Esophagus (tissue), 2 donors: ENCODE data around the gene SUCO. TPM values are rescaled to one million over a fixed set of nuclear protein-coding genes. Genes with fewer than 3 reads are reported as not detected.
"Not testable (repeated sequence)": the region's sequence is repeated elsewhere in the genome, so short reads cannot be mapped to it uniquely, and the experiment has no call there.

ENCODE experiments used
- H3K27ac ChIP-seq, 2 donors: one replicate each; pipeline ENCODE4 v1.5.1; 2013; ENCODE audit warnings: low read depth in 2 of 2, mild to moderate bottlenecking in 2 of 2, inconsistent platforms in 1 of 2, low read length in 1 of 2, moderate library complexity in 1 of 2
- H3K27me3 ChIP-seq, 2 donors: one replicate each; pipeline ENCODE4 v1.6.1; 2013; ENCODE audit warnings: low read length in 2 of 2, control low read depth in 1 of 2, mild to moderate bottlenecking in 1 of 2; ENCODE audit not compliant: insufficient read depth in 2 of 2, control insufficient read depth in 1 of 2
- H3K36me3 ChIP-seq, 2 donors: one replicate each; pipeline ENCODE4 v1.6.1; 2013; ENCODE audit warnings: low read length in 1 of 2; ENCODE audit not compliant: control insufficient read depth in 2 of 2, insufficient read depth in 2 of 2
- H3K4me1 ChIP-seq, 2 donors: one replicate each; pipeline ENCODE4 v1.6.1; 2013; ENCODE audit warnings: low read length in 1 of 2; ENCODE audit not compliant: control insufficient read depth in 2 of 2, insufficient read depth in 2 of 2
- H3K4me3 ChIP-seq, 2 donors: one replicate each; pipeline ENCODE4 v1.5.1; 2013; ENCODE audit warnings: low read length in 2 of 2, mild to moderate bottlenecking in 2 of 2, low read depth in 1 of 2, moderate library complexity in 1 of 2
- H3K9me3 ChIP-seq, 2 donors: one replicate each; pipeline ENCODE4 v1.6.1; 2013; ENCODE audit warnings: mild to moderate bottlenecking in 2 of 2, low read depth in 1 of 2, low read length in 1 of 2, moderate library complexity in 1 of 2; ENCODE audit not compliant: control insufficient read depth in 2 of 2, insufficient read depth in 1 of 2
- WGBS, 2 donors: extraction: QIAGEN DNeasy Blood & Tissue Kit; methylation state at CpG; one replicate each; pipeline ENCODE4 v1.1.7; 2013; 5-methylcytosine and 5-hydroxymethylcytosine counted together
- polyA plus RNA-seq, 2 donors: library from polyadenylated mRNA; stranded (reverse); fragments of 200-250 nt; gene quantifications; one replicate each; pipeline ENCODE4 v1.2.3, GENCODE V29; 2013
- donor health status: healthy with polysubstance abuse.
- donor health status: Bipolar disorder and iron deficiency.

Gene SUCO
- polyA plus RNA-seq, 2 donors = 4.9 to 10.9 TPM

GRCh38 chr1:172595066-172595465, 62.1 kb downstream of the SUCO start:
- H3K36me3 ChIP-seq = not testable (repeated sequence)

GRCh38 chr1:172596782-172597181, 63.8 kb downstream of the SUCO start:
- not testable (repeated sequence) for H3K9me3 ChIP-seq, H3K27me3 ChIP-seq, H3K27ac ChIP-seq, H3K4me3 ChIP-seq, H3K4me1 ChIP-seq
- H3K36me3 ChIP-seq = peaks cover 0 to 12% of the 10 kb centered on the region in 2 donors
- 85 to 89% methylated on average over 10 of the region's 10 CpGs for WGBS, 2 donors

More at GRCh38 chr1:172595066-172595465, 62.1 kb downstream of the SUCO start:
- not testable (repeated sequence) for H3K4me1 ChIP-seq, H3K27ac ChIP-seq, H3K27me3 ChIP-seq, H3K4me3 ChIP-seq, H3K9me3 ChIP-seq
- WGBS, 2 donors = 94 to 96% methylated on average over 4 of the region's 4 CpGs

- H3K4me1 ChIP-seq = no peaks in the 10 kb centered on the region
- peaks cover 0 to 12% of the 10 kb centered on the region in 2 donors for H3K36me3 ChIP-seq
- no peak overlapping the region for H3K4me3 ChIP-seq
- no peaks in the 10 kb centered on the region for H3K9me3 ChIP-seq
- H3K27me3 ChIP-seq = no peaks in the 10 kb centered on the region
- WGBS, 2 donors = 69 to 86% methylated on average over 3 of the region's 3 CpGs
- H3K27ac ChIP-seq = no peak overlapping the region
These were observed 67.0 kb downstream of the SUCO start for GRCh38 chr1:172599912-172600311.

DNA sequence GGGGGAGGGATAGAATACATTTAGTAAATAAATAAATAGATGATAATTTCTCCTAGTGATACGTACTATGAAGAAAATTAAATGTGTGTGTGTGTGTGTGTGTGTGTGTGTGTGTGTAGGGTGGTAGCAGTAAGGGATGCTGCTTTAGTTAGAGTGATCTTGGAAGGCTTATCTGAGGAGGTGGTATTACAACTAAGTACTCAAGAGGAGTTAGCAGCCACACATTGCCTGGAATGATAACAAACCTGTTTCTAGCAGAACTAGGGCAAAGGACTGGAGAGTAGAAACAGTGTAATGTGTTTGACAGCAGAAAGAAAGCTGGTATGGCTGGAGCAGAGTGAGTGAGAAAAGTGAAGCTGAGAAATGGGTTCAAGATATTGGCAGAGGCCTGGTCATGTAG, 67.7 kb downstream of the SUCO start:
- H3K9me3 ChIP-seq = no peaks in the 10 kb centered on the region
- no peaks in the 10 kb centered on the region for H3K27me3 ChIP-seq
- no peak overlapping the region for H3K4me3 ChIP-seq
- WGBS, 2 donors = 90 to 100% methylated on average over 1 of the region's 1 CpG
- no peaks in the 10 kb centered on the region for H3K4me1 ChIP-seq
- H3K27ac ChIP-seq = no peak overlapping the region
- H3K36me3 ChIP-seq = peaks cover 0 to 12% of the 10 kb centered on the region in 2 donors

- Histone ChIP-seq H3K36me3 (peaks cover 0 to 12% of the 10 kb centered on the region in 2 donors), H3K27me3 (no peaks in the 10 kb centered on the region), H3K4me3 (no peak overlapping the region)
These were observed 68.2 kb downstream of the SUCO start for GRCh38 chr1:172601046-172601630.

GRCh38 chr1:172602706-172603105, 69.8 kb downstream of the SUCO start:
- Histone ChIP-seq H3K4me3 (no peak overlapping the region), H3K4me1 (no peaks in the 10 kb centered on the region), H3K27ac (no peak overlapping the region), H3K9me3 (no peaks in the 10 kb centered on the region), H3K36me3 (peaks cover 0 to 3% of the 10 kb centered on the region in 2 donors), H3K27me3 (no peaks in the 10 kb centered on the region)

More at GRCh38 chr1:172601046-172601630, 68.2 kb downstream of the SUCO start:
- H3K27ac ChIP-seq = no peak overlapping the region
- 95 to 96% methylated on average over 6 of the region's 6 CpGs for WGBS, 2 donors
- H3K4me1 ChIP-seq = no peaks in the 10 kb centered on the region
- no peaks in the 10 kb centered on the region for H3K9me3 ChIP-seq

- H3K27ac ChIP-seq = no peak overlapping the region
- no peaks in the 10 kb centered on the region for H3K27me3 ChIP-seq
- peaks cover 0 to 3% of the 10 kb centered on the region in 2 donors for H3K36me3 ChIP-seq
- WGBS, 2 donors = 95 to 96% methylated on average over 4 of the region's 4 CpGs
- no peaks in the 10 kb centered on the region for H3K9me3 ChIP-seq
- H3K4me1 ChIP-seq = no peaks in the 10 kb centered on the region
- H3K4me3 ChIP-seq = no peak overlapping the region
These were observed 70.9 kb downstream of the SUCO start for GRCh38 chr1:172603816-172604215.

GRCh38 chr1:172605641-172606040, 72.7 kb downstream of the SUCO start:
- Histone ChIP-seq H3K27me3 (no peaks in the 10 kb centered on the region), H3K4me3 (no peak overlapping the region), H3K36me3 (peaks cover 0 to 3% of the 10 kb centered on the region in 2 donors), H3K9me3 (no peaks in the 10 kb centered on the region), H3K27ac (no peak overlapping the region), H3K4me1 (no peaks in the 10 kb centered on the region)
- WGBS, 2 donors = 92 to 94% methylated on average over 2 of the region's 2 CpGs

DNA sequence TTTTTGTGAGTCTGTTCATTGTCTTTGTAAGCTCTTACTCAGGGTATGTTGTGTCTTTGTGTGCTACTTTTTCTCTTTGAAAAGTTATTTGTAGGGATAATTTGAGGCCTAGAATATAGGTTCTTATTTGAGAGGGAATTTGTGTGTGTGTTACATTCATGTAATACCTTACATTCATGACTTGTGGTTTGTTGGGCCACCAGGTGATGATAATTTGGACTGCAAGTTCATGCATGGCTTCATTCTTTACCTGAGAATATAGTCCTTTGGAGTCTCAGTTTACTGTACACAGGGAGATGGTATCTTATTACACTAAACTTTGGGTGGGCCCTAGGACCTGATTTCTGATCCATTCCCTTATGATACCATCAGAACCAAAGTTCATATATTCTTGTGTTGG, 74.2 kb downstream of the SUCO start:
- Histone ChIP-seq H3K4me3 (no peak overlapping the region), H3K9me3 (no peaks in the 10 kb centered on the region), H3K36me3 (no peaks in the 10 kb centered on the region), H3K27me3 (no peaks in the 10 kb centered on the region), H3K4me1 (no peaks in the 10 kb centered on the region), H3K27ac (no peak overlapping the region)

DNA sequence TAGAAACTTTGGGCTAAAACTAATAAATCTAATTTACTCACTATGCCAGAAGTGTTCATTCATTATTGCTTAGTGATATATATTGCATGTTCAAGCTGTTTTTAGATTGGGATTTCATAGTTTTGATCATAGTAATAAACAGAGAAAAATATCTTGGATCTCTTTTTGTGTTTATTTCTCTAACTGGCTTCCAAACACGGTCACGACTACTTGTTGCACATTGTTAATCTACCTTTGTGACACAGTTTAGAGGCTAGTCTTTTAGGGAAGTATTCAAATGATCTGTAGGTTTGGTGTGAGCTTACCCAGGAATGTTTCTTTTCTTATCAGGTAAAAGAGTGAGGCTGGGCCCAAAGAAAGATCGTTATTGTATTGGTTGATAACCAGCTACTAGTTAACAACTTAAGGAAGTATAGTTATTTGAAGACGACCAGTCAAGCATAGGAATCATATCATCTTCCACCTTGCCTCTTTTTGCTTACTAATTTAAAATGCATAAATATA, 75.2 kb downstream of the SUCO start:
- no peak overlapping the region for H3K4me3 ChIP-seq
- no peaks in the 10 kb centered on the region for H3K27me3 ChIP-seq
- no peaks in the 10 kb centered on the region for H3K36me3 ChIP-seq
- WGBS, 2 donors = 66 to 76% methylated on average over 4 of the region's 4 CpGs
- H3K27ac ChIP-seq = no peak overlapping the region
- no peaks in the 10 kb centered on the region for H3K4me1 ChIP-seq
- H3K9me3 ChIP-seq = no peaks in the 10 kb centered on the region
